Kidney epithelial cell (primary cell): ENCODE data around the gene AOC3. TPM values are rescaled to one million over a fixed set of nuclear protein-coding genes. Genes with fewer than 3 reads are reported as not detected.

Source experiments
- DNase-seq: peaks from one replicate; pipeline ENCODE4 v3.0.0-alpha.2; 2010; ENCODE audit warnings: low read depth
- H3K27me3 ChIP-seq: 2 replicates; pipeline ENCODE4 v1.6.0; 2011; ENCODE audit warnings: low read length; ENCODE audit not compliant: control insufficient read depth, insufficient read depth
- H3K36me3 ChIP-seq: 2 replicates; pipeline ENCODE4 v1.5.1; 2011; ENCODE audit warnings: low read length; ENCODE audit not compliant: control insufficient read depth, insufficient read depth
- H3K4me3 ChIP-seq: 2 replicates; pipeline ENCODE4 v1.5.1; 2011; ENCODE audit warnings: low read depth, mild to moderate bottlenecking, control low read depth, low read length
- CTCF ChIP-seq: IDR thresholded peaks from 2 replicates; pipeline ENCODE4 v1.5.1; 2011; ENCODE audit warnings: mild to moderate bottlenecking, moderate library complexity, low read length, control low read depth, inconsistent platforms; ENCODE audit not compliant: insufficient read depth, poor library complexity, severe bottlenecking
- total RNA-seq: library from RNA; depleted of rRNA; stranded (reverse); fragments of >200 nt; gene quantifications from 2 replicates; pipeline ENCODE4 v1.2.3, GENCODE V29; 2015

The AOC3 gene
- total RNA-seq = 0.08 and 0.55 TPM in 2 replicates

- no peaks in the 10 kb centered on the region for H3K36me3 ChIP-seq
- no peak for TF ChIP-seq CTCF
These were observed at the start of gene AOC3 for GRCh38 chr17:42850954-42851353. Gene AOC3 (plus strand): TSS chr17:42851199. CDS start chr17:42851344, 145 bp downstream.

GRCh38 chr17:42803074-42803883 lies 47.7 kb upstream of the AOC3 start:
- no peak for TF ChIP-seq CTCF
- no peak for DNase-seq
- Histone ChIP-seq H3K27me3 (no peaks in the 10 kb centered on the region), H3K36me3 (no peaks in the 10 kb centered on the region), H3K4me3 (no peak overlapping the region)

More at GRCh38 chr17:42850954-42851353, at the start of gene AOC3:
- Histone ChIP-seq H3K4me3 (no peak within 1 kb of the TSS), H3K27me3 (no peaks in the 10 kb centered on the region)
- no peak for DNase-seq

GRCh38 chr17:42804918-42805367 lies 46.1 kb upstream of the AOC3 start:
- Histone ChIP-seq H3K4me3 (no peak overlapping the region), H3K27me3 (no peaks in the 10 kb centered on the region), H3K36me3 (no peaks in the 10 kb centered on the region)
- no peak for DNase-seq
- TF ChIP-seq CTCF = no peak

DNA sequence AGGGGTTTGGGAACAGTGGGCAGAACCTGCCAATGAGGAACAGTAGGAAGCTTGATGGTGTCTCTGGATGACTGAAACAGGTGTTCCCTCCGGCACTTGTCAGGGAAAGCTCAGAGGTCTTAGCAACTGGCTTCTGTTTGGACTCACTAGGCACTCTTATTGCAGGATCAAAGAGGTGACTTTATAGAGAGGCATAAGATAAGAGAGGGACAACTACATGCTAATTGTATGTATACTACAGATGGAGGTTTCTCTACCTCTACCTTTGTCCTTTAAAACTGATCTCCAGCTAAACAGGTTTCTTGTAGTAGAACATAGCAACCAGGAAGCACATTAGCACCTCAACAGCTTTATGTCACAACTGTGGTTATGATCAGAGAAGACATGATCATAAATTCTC lies 44.8 kb upstream of the AOC3 start:
- DNase-seq = no peak
- Histone ChIP-seq H3K4me3 (no peak overlapping the region), H3K36me3 (no peaks in the 10 kb centered on the region), H3K27me3 (no peaks in the 10 kb centered on the region)
- TF ChIP-seq CTCF = no peak

DNA sequence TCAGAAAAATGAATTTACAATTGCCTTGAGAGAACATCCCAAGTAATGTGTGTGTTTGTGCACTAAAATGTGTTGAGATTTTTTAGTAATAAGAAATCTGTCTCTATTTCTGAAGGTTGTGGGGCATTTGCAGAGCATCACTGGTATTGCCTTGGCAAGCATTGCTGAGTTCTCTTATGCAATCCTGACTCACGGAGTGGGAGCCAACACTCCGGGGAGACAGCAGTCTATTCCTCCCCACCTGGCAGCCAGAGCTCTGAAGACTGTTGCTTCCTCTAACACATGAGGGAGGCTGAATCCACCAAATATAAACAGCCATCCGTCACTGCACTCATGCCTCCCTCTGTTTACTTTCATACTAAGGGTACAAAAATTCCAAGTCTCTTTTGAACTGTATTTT lies 41.7 kb upstream of the AOC3 start:
- H3K27me3 ChIP-seq = no peaks in the 10 kb centered on the region
- H3K36me3 ChIP-seq = no peaks in the 10 kb centered on the region
- H3K4me3 ChIP-seq = no peak overlapping the region
- TF ChIP-seq CTCF = no peak
- DNase-seq = no peak
